ENCODE measurements around the gene TMEM59L.

TMEM59L gene

GRCh38 chr19:18637673-18638630 is 25.3 kb downstream of the TMEM59L start:
- no peak for DNase-seq (ENCODE audit: low spot score)

- DNase-seq (ENCODE audit: low spot score) = no peak
These were observed 27.1 kb downstream of the TMEM59L start for GRCh38 chr19:18639706-18640243.

DNA sequence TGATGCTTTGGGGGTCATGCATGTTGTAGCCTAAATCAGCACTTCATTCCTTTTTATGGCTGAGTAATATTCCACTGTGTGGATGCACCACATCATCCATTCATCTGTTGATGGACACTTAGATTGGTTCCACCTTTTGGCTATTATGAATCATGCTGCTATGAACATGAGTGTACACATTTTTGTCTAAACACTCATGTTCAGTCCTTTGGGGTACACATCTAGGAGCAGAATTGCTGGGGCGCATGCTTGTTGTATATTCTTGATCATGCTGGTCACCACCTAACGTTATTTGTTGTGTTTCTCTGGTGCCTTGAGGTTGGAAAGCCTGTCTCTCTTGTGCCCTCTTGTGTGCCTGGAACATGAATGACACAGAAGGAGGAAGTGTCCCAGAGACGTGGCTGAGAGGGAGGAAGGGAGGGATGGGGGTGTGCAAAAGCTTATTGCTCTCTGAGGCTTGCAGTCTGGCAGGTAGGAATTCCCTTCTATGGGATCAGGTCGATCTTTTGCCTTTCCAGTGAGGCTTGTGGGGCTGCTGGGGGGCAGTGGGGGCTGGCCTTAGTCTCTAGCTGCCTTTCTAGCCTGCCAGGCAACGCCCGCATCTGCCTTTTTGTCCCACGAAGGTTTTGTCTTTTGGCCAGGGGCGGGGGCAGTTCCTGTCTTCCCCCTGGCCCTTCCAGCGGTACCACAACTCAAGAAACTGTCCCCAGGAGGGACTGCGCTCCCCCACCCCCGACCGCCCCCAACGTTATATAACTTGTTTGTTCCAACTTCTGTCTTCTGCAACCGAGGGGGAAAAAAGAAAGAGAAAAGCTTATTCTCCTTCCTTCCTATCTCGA is 31.7 kb downstream of the TMEM59L start:
- peak; percentile 40 for DNase-seq (ENCODE audit: low spot score)

- no peak for DNase-seq (ENCODE audit: low spot score)
These were observed 32.4 kb downstream of the TMEM59L start for GRCh38 chr19:18645035-18645511.

GRCh38 chr19:18646535-18647370 is 34.1 kb downstream of the TMEM59L start:
- no peak for DNase-seq (ENCODE audit: low spot score)

DNA sequence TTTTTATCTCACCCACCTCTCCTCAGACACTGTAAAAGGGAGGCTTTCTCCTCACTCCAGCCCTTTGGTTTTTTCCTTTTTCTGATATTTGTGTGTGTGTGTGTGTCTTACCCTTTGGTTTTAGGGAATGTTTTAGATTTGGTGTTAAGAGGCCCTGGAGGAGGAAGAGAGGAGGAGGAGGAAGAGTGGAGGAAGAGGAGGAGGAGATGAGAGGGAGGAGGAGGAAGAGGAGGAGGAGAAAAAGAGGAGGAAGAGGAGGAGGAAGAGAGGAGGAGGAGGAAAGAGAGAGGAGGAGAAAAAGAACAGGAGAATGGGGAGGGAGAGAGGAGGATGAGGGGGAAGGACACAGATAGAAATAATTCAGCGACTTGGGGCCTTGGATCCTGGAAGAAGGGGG is 34.7 kb downstream of the TMEM59L start:
- no peak for DNase-seq (ENCODE audit: low spot score)

GRCh38 chr19:18647807-18648206 is 35.1 kb downstream of the TMEM59L start:
- DNase-seq (ENCODE audit: low spot score) = no peak

GRCh38 chr19:18648973-18649315 is 36.3 kb downstream of the TMEM59L start:
- DNase-seq (ENCODE audit: low spot score) = no peak

- DNase-seq (ENCODE audit: low spot score) = no peak
These were observed 36.8 kb downstream of the TMEM59L start for GRCh38 chr19:18649371-18650020.

DNA sequence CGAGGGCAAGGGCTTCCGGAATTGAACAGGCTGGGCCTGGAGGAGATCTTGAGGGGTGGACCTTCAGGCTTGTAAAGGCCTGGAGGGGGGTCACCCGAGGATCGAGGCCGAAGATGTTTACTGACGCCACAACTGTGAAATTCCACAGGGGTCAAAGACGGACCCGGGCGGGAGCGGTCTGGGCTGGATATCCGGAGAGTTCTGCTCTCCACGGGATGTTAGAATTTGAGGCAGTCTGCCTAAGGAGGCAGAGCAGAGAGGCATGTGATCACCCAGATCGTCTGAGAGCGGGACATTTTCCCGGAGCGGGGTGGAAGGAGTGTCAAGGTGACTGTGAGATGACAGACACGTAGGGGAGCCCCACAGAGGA is 37.3 kb downstream of the TMEM59L start:
- no peak for DNase-seq (ENCODE audit: low spot score)

GRCh38 chr19:18650468-18651041 is 37.9 kb downstream of the TMEM59L start:
- DNase-seq (ENCODE audit: low spot score) = no peak

DNA sequence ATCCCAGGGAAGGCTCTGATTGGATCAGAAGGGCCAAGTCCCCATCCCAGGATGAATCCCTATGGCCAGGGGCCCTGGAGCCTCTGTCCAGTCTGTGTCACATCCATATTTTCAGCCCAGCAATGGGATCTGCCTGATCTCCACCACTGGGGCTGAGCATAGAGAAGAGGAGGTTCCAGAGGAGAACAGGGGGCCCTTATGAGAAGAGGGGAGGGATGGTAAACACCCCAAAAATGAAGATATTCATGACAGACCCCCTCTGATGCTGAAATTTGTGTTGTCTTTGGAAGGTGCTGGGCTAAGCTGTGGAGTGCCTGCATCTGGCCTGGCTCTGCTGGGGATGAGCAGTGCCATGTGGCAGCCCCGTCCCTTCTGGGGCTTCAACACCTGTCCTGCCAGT is 38.6 kb downstream of the TMEM59L start:
- DNase-seq (ENCODE audit: low spot score) = no peak

DNA sequence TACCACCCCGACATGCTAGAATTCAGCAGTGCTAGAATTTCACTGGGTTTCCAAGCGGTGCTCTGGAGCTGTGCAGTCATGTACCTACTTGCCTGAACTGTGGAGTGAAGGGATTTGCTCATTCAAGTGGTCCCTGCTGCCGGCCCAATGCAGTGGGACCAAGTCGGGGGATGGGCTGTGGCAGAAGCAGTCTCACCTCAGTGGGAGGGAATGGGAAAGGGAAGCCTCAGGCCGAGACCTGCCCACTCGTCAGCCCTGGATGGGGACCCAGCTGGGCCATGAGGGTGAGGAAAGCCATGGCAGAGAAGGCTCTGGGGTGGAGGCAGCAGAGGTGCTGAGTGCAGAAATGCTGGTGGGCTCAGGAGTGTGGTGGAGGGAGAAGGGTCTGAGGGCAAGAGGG is 39.1 kb downstream of the TMEM59L start:
- DNase-seq (ENCODE audit: low spot score) = no peak

DNA sequence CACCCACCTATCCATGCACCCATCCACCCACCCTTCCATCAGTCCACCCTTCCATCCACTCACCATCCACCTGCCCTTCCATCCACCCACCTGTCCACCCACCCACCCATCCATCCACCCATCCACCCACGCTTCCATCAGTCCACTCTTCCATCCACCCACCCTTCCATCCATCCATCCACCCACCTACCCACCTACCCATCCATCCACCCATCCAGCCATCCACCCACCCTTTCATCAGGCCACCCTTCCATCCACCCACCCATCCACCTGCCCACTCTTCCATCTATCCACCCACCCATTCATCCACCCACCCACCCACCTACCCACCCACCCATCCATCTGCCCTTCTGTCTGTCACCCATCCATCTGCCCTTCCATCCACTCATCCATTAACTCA is 41.2 kb downstream of the TMEM59L start:
- no peak for DNase-seq (ENCODE audit: low spot score)

DNA sequence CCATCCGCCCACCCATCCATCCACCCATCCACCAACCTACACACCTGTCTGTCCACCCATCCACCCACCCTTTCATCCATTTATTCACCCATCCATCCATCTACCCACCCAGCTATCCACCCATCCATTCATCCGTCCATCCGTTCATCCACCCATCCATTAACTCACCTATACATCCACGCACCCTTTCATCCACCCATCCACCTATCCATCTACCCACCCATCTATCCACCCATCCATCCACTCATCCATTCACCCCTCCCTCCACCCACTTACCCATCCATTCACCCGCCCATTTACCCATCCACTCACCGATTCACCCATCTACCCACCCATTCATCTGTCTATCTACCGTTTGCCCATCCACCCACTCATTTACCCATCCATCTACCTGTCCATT is 41.8 kb downstream of the TMEM59L start:
- no peak for DNase-seq (ENCODE audit: low spot score)

DNA sequence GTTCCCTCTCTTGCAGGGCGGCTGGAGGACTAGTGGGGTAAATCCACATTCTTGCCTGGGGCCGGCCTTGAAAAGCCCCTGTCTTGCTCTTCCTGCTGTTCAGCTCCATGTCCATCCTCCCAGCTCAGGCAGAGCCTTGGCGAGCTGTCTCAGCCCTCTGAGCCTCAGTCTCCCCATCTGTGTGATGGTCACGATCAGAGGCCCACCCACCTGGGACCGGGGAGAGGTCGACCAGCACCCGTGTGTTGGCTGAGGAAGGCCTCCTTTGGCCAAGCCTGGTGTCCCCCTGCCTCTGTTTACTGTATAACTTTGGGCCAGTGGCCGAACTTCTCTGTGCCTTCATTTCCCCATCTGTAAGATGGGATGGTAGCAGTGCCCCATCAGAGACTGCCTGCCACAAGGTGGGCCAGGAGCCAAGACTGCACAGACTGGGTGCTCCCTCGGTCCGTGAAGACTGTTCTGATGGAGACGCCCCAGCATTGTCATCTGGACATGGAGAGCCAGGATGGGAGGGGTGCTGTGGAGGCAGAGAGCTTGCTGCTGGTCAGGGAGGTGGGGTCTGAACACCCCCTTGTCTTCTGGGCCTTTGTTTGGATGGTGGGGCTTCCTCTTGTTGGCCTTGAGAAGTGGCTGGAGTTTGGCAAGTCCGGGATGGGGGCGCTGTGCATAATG is 42.6 kb downstream of the TMEM59L start:
- DNase-seq (ENCODE audit: low spot score) = no peak

DNA sequence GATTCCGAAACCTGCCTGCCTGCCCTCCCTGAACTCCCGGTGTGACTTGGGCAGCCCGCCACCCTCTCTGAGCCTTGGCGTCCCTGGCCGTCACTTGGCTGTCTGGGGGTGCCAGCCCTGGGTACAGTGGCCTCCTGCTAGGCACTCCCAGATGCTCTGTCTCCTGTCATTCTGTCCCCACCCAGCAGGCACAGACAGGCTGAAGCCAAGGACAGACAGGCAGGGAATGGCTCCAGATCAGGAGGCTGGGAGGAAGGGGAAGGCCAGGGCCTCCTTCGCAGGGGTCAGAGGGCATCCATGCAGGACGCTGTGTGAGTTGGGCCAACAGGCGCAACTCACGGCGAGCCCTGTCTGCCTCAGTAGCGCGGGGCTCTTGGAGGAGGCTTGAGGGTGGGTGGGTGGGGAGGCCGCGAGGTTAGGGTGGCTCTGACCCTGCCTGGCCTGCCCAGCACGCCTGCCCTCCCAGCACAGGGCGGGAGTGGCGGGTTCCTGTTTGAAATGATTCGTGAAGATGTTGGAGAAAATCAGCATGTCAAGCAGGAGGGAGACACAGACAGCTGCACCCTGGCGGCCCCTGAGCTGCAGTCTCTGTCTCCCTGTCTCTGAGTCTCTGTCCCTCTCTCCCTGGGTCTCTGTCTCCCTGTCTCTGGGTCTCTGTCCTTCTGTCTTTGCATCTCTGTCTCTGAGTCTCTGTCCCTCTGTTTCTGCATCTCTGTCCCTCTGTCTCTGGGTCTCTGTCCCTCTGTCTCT is 43.8 kb downstream of the TMEM59L start:
- DNase-seq (ENCODE audit: low spot score) = no peak

- peak; percentile 34 for DNase-seq (ENCODE audit: low spot score)
These were observed 45.1 kb downstream of the TMEM59L start for GRCh38 chr19:18657590-18658365.

DNA sequence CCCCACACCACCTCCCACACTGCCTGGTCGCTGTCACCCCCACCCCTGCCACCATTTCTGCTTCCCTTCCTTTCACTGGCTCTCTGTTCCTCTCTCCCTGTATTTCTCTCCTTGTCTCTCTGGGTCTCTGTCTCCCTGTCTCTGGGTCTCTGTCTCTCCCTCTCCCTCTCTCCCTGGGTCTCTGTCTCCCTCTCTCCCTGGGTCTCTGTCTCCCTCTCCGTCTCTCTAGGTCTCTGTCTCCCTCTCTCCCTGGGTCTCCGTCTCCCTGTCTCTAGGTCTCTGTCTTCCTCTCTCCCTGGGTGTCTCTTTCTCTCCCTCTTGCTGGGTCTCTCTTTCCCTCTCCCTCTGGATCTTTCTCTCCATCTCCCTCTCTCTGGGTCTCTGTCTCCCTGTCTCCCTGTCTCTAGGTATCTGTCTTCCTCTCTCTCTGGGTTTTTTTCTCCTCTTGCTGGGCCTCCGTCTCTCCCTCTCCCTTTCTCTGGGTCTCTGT is 45.7 kb downstream of the TMEM59L start:
- no peak for DNase-seq (ENCODE audit: low spot score)

Measured in NAMALWA (cell line).